ENCODE measurements around the gene ZDHHC14. TPM values are rescaled to one million over a fixed set of nuclear protein-coding genes. Genes with fewer than 3 reads are reported as not detected.

The ZDHHC14 gene
- total and polyA plus RNA-seq, 8 donors = 3.4 to 25.7 (median 7.4) TPM

DNA sequence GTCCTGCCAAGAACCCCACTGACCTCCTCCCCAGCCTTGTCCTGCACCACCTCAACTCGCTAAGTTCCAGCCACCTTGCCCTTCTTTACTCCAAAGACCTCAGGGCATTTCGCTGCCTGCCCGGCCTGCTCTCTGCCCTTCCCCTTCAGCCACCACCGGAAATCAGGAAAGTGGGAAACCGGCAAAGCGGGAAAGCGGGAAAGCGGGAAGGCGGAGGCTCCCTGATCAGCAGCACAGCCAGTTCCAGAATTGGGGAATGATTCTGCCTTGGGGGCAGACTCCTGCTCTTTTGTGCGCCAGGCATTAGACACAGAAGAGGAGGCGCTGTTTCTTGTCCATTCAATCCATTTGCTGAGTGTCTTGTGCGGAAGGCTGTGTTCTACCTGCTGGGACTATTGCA, 111.3 kb downstream of the ZDHHC14 start:
- WGBS, 5 donors = 90 to 99% (median 92%) methylated on average over 12 of the region's 12 CpGs
- H3K4me1 ChIP-seq = peaks cover 0 to 13% (median 3%) of the 10 kb centered on the region in 4 donors
- no peak overlapping the region for H3K27ac ChIP-seq
- no peak for TF ChIP-seq POLR2A (IDR thresholded peaks at IDR 0.05)
- TF ChIP-seq POLR2AphosphoS5 (IDR thresholded peaks at IDR 0.05) = no peak
- TF ChIP-seq, protein P1, sequence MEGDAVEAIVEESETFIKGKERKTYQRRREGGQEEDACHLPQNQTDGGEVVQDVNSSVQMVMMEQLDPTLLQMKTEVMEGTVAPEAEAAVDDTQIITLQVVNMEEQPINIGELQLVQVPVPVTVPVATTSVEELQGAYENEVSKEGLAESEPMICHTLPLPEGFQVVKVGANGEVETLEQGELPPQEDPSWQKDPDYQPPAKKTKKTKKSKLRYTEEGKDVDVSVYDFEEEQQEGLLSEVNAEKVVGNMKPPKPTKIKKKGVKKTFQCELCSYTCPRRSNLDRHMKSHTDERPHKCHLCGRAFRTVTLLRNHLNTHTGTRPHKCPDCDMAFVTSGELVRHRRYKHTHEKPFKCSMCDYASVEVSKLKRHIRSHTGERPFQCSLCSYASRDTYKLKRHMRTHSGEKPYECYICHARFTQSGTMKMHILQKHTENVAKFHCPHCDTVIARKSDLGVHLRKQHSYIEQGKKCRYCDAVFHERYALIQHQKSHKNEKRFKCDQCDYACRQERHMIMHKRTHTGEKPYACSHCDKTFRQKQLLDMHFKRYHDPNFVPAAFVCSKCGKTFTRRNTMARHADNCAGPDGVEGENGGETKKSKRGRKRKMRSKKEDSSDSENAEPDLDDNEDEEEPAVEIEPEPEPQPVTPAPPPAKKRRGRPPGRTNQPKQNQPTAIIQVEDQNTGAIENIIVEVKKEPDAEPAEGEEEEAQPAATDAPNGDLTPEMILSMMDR (IDR thresholded peaks at IDR 0.05) = no peak
- no peak for TF ChIP-seq EP300 (IDR thresholded peaks at IDR 0.05)
- H3K9me3 ChIP-seq = no peaks in the 10 kb centered on the region
- intact Hi-C loops (cut with DNase I; ENCODE audit: low total_unique reads) = no loop called here
- no peaks in the 10 kb centered on the region for H3K36me3 ChIP-seq
- no peak for DNase-seq
- H3K4me3 ChIP-seq = no peak overlapping the region
- no peaks in the 10 kb centered on the region for H3K27me3 ChIP-seq

DNA sequence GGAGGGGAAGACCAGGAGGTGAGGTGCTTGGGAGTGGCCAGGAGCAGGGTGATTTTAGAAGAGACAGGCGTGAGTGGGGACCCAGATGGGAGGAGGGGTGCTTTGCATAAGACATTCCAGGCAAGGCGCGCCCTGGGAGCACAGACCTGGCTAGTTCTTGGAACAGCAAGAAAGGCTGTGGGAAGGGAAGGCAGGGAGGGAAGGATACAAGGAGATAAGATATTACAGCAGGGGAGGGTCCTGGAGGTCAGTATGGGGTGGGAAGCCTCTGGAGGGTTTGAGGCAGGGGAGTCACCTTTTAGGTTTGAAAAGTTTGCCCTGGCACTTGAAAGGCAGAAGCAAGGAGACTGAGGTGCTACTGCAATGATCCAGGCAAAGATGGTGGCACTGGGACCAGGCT, 111.8 kb downstream of the ZDHHC14 start:
- DNase-seq = no peak
- H3K4me1 ChIP-seq = peaks cover 0 to 13% (median 3%) of the 10 kb centered on the region in 4 donors
- intact Hi-C loops (cut with DNase I; ENCODE audit: low total_unique reads) = no loop called here
- H3K27me3 ChIP-seq = no peaks in the 10 kb centered on the region
- no peaks in the 10 kb centered on the region for H3K9me3 ChIP-seq
- no peak overlapping the region for H3K4me3 ChIP-seq
- TF ChIP-seq, protein P1 (IDR thresholded peaks at IDR 0.05) = no peak
- TF ChIP-seq EP300 (IDR thresholded peaks at IDR 0.05) = no peak
- 90 to 97% (median 94%) methylated on average over 3 of the region's 3 CpGs for WGBS, 5 donors
- H3K27ac ChIP-seq = no peak overlapping the region
- H3K36me3 ChIP-seq = no peaks in the 10 kb centered on the region

DNA sequence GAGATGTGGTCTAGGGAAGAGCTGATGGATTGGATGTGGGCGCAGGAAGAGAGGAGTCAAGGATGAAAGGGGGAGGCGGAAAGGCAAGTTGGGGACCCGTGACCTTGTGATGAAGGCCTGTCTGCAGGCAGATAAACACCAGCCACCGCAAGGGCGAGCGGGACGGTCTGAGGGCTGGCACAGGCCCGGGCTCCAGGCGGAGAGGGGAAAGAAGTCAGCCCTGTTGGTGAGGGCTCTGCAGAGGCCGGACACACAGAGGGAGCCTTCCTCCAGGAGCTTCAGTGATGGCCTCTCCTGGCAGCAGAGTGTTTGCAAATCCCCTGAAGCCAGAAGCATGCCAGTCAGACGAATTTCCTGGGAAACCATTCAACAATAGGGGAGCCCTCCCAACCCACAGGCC, 112.2 kb downstream of the ZDHHC14 start:
- WGBS, 5 donors = 90 to 97% (median 94%) methylated on average over 10 to 11 of the region's 11 CpGs
- no peaks in the 10 kb centered on the region for H3K27me3 ChIP-seq

DNA sequence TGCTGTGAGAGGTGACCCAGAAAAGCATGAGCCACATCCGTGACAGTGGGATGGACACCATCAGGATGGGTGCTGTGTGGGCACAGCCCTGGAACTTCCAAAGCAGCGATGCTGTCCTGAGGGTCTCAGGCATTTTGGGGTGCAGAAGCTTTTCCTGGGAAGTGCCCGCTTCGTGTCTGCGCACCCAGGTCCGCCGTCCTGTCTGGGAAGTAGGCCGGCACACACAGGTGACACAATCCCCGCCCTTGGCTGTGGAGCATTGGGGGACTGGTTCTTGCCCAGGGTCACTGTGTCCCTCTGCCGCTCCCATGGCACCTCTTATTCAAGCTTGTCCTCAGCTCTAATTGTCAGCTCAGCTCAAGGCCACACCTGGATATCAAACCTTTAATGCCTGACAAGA, 112.6 kb downstream of the ZDHHC14 start:
- 96 to 99% (median 97%) methylated on average over 8 to 10 of the region's 10 CpGs for WGBS, 5 donors
- Histone ChIP-seq H3K9me3 (no peaks in the 10 kb centered on the region), H3K27ac (no peak overlapping the region), H3K27me3 (no peaks in the 10 kb centered on the region), H3K36me3 (no peaks in the 10 kb centered on the region), H3K4me3 (no peak overlapping the region), H3K4me1 (peaks cover 0 to 6% (median 0%) of the 10 kb centered on the region in 4 donors)
- TF ChIP-seq EP300 (IDR thresholded peaks at IDR 0.05) (no peak), POLR2A (IDR thresholded peaks at IDR 0.05) (no peak), POLR2AphosphoS5 (IDR thresholded peaks at IDR 0.05) (no peak)
- TF ChIP-seq, protein P1 (IDR thresholded peaks at IDR 0.05) = no peak
- intact Hi-C loops (cut with DNase I; ENCODE audit: low total_unique reads) = no loop called here
- DNase-seq = no peak

More for the DNA sequence above, 112.2 kb downstream of the ZDHHC14 start:
- no peaks in the 10 kb centered on the region for H3K36me3 ChIP-seq
- intact Hi-C loops (cut with DNase I; ENCODE audit: low total_unique reads) = no loop called here
- TF ChIP-seq POLR2A (IDR thresholded peaks at IDR 0.05) (no peak), EP300 (IDR thresholded peaks at IDR 0.05) (no peak)
- TF ChIP-seq, protein P1 (IDR thresholded peaks at IDR 0.05) = no peak
- no peak overlapping the region for H3K27ac ChIP-seq
- no peaks in the 10 kb centered on the region for H3K9me3 ChIP-seq
- peaks cover 0 to 10% (median 2%) of the 10 kb centered on the region in 4 donors for H3K4me1 ChIP-seq
- no peak for DNase-seq
- H3K4me3 ChIP-seq = no peak overlapping the region
